WI38 (cell line): ENCODE results near the gene MSL2.

ENCODE experiments used
- H3K4me3 ChIP-seq: 2 replicates; pipeline ENCODE4 v1.5.1; 2011; ENCODE audit warnings: low read depth, mild to moderate bottlenecking, control low read depth, low read length
- TF ChIP-seq, protein P1 (sequence below): IDR thresholded peaks from 2 replicates; pipeline ENCODE4 v1.5.1; 2012; ENCODE audit warnings: low read depth, mild to moderate bottlenecking, control low read depth, low read length

MSL2 gene

DNA sequence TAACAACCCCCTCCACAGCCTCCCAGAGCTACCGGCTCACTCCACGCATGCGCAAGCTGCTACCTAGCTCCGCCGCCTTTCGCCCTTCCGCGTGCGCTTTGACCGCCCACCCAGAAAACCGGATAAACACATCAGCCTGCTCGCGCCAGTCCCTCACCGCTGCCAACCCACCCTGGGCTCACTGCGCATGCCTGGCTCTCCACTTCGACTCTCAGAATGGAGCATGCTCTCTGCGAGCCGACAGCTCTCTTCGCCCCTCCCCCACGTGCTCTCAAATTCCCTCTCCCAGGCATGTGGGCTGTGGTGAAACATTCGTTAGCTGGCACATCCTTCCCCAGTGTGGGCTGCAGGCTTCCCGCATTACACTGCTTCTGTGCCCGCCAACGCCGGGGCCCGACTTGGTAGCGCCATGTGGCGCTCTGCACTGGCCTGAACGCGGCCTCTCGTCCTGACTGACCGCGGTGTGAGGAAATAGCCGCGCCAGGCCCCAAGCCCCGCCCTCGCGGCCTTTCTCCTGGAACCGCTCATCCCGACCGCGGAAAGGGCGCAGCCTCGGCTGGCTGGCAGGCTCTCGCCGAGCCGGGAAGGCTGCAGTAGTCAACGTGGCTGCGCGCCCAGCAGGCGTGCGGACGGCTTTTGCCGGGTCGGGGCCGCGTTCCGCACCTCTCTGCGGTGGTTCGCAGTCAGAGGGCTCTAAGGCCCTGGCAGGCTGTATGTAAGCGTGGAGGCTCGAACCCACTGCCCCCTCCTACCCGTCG lies 445 bp upstream of the MSL2 start:
- H3K4me3 ChIP-seq = peak overlapping the region; percentile 97
- TF ChIP-seq, protein P1, sequence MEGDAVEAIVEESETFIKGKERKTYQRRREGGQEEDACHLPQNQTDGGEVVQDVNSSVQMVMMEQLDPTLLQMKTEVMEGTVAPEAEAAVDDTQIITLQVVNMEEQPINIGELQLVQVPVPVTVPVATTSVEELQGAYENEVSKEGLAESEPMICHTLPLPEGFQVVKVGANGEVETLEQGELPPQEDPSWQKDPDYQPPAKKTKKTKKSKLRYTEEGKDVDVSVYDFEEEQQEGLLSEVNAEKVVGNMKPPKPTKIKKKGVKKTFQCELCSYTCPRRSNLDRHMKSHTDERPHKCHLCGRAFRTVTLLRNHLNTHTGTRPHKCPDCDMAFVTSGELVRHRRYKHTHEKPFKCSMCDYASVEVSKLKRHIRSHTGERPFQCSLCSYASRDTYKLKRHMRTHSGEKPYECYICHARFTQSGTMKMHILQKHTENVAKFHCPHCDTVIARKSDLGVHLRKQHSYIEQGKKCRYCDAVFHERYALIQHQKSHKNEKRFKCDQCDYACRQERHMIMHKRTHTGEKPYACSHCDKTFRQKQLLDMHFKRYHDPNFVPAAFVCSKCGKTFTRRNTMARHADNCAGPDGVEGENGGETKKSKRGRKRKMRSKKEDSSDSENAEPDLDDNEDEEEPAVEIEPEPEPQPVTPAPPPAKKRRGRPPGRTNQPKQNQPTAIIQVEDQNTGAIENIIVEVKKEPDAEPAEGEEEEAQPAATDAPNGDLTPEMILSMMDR = no peak

DNA sequence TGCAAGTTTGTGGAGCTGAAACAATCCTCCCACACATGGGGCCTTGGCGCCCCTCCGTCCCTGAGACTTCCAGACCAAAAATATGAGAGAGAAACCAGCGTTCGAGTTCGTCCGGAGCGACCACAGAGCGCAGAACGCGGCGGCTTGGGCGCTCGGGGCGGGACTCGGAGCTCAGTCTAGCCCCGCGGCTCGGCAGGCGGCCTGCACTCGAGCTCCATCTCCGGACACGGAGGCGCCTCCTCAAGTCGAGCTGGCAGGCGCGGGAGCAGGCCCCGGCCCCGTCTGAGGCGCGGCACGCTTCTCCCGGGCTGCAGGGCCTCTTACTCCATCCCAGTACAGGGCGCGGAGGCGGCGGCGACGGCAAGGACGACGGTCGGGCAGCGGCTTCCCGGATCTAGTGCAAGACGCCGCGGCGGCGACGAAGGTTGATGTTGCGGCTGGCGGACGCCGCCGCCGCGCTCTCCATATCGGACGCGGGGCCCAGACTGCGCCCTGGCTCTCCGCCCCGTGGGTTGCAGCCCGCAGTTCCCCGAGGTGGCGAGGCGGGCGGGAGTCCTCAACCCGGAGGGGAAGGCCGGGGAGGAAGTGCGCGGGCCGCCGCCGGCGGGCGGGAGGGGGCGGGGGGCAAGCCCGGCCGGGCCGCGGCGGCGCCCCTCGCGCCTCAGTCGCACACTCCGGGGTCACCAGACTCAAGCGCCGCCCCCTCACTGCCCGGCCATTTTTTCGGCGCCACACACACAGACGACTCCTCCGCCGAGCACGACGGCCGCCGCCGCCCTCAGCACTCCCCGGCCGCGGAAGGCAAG lies 674 bp downstream of the MSL2 start:
- TF ChIP-seq, protein P1 = no peak
- H3K4me3 ChIP-seq = peak overlapping the region; percentile 97

DNA sequence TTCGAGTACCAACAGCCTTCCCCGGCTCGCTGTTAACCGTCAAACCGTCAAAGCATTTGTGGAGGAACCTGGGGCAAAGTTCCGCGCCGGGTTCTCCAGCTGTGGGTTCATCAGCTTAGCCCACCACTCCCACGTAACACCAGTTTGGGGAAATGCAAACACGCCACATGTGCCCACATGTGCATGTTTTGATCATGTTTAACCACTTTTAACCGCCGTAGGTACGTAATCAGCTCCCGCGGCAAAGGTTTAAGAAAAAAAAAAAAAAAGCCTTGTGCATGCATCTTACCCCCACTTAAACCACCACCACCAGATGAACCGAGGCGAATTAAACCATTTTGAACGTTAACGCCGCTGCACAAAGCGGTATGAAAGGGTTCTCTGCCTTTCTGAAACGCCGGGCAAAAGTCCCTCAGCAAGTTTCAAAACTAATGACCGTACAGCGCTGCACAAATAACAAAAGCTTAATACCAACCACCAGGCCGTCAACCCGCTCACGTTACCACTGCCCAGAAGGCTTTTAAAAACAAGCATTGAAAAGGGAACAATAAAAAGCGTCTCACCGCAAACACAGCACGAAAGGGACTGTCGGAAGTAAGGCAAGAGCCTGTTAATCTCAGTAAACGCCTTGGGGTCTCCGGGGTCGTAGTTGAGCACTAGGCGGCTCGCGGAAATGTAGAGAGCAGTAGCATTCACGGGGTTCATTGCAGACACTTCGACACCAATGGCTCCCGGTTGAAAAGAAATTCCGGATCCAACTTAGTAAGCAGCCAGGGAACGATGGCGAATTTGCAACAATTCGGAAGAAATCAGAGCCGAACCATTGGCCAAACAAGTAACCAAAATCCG lies 1.5 kb downstream of the MSL2 start:
- peak overlapping the region; percentile 97 for H3K4me3 ChIP-seq
- TF ChIP-seq, protein P1 = no peak

DNA sequence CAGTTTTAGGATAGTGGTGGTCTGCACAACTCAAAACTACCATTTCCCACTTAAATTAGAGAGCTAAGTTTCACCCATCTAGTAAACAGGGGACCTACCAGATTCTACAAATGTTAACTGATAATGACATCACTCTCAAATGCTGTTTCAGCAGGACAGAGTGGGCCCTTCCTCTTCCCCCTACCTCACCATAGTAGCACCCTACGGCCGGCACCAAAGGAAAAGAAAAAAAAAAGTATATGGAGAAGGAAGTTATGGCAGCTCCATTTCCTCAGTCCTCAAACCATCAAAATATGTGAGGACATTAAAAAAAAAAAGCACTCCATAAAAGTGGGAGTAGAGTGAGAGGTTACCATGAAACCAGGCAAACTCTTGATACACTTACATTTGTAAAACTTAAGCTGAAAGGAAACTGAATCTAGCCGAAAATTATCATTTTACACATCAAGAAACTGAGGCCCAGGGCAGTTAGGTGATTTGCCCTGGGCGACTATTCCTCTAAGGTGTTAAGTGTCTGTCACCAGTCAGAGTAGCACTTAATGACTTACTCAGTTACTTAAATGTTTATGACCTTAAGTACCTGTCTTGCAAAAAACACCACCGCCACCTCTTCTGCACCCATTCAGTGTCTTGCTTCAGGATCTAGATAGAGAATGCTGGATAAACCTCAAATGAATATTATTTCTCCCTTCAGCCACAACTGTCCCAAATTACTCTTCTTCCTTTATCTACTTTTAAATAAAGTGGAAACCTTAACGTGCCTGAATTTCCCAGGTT lies 2.7 kb downstream of the MSL2 start:
- peak overlapping the region; percentile 97 for H3K4me3 ChIP-seq
- TF ChIP-seq, protein P1 = no peak

DNA sequence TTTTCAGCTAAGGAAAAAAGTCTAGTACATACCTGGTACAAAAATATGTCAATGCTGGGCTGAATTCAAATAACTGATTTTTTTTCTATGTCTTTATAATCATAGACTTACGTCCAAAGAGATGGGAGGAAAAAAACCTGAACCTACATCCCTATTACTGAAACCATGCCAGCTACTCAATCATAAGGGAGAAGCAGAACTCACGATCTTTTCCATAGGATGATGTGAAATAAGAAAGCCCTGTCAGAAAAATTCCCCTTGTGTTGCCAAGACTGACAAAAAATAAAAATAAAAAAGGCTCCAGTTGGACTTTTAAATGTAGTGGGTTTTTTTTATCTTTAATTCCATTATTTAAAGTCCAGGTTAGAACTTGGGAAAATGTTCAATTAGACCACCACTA lies 3.3 kb downstream of the MSL2 start:
- peak overlapping the region; percentile 97 for H3K4me3 ChIP-seq
- TF ChIP-seq, protein P1 = no peak

DNA sequence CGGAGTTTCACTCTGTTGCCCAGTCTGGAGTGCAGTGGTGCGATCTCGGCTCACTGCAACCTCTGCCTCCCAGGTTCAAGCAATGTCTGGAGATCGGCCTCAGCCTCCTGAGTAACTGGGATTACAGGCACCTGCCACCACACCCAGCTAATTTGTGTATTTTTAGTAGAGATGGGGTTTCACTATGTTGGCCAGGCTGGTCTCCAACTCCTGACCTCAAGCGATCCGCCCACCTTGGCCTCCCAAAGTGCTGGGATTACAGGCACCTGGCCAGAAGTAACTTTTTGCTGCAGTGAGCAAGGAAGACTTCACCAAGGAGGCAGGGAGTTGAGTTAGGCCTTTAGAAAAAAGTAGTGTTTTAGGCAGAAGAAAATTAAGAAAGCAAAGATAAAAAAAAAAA lies 3.9 kb downstream of the MSL2 start:
- peak overlapping the region; percentile 97 for H3K4me3 ChIP-seq
